Panc1 (cell line): ENCODE results near the gene CBLL1. TPM values are rescaled to one million over a fixed set of nuclear protein-coding genes. Genes with fewer than 3 reads are reported as not detected.
A peak's percentile ranks its signal among the peaks of the same experiment; 100 is the strongest.

ENCODE experiments used
- ATAC-seq: fragments of 200-7000 bp; cut with Tn5 transposase; 2 replicates; pipeline ENCODE4 v1.9.1; 2020; ENCODE audit warnings: mild to moderate bottlenecking, moderate library complexity
- BruUV-seq: library from RNA; stranded (reverse); fragments of 400-500 nt; replicated peaks from 2 replicates; lab custom pipeline; 2021; lab: Mats Ljungman, UMichigan
- CTCF ChIA-PET: fragments of 300-600 bp; sonication (Branson Sonifier 250); formaldehyde crosslinking; loops from one replicate; lab custom pipeline; 2022; ENCODE audit warnings: antibody characterized with exemption; lab: Charles Lee
- POLR2A ChIA-PET: fragments of 300-600 bp; sonication (Branson Sonifier 250); formaldehyde crosslinking; loops from one replicate; lab custom pipeline; 2022; ENCODE audit warnings: antibody characterized with exemption; lab: Charles Lee
- DNase-seq: peaks from one replicate; pipeline ENCODE4 v3.0.0-alpha.2; 2010; ENCODE audit warnings: low read depth, low spot score
- H3K27ac ChIP-seq: 2 replicates; pipeline ENCODE4 v1.5.1; 2011; ENCODE audit warnings: mild to moderate bottlenecking, low read length, inconsistent platforms
- H3K27me3 ChIP-seq: fragments of 200-500 bp; sonication (Bioruptor generic); 2 replicates; pipeline ENCODE4 v1.6.0; 2014; ENCODE audit warnings: low read length, inconsistent platforms; ENCODE audit not compliant: control insufficient read depth, insufficient read depth
- H3K36me3 ChIP-seq: fragments of 200-500 bp; sonication (Bioruptor generic); 2 replicates; pipeline ENCODE4 v1.5.1; 2014; ENCODE audit warnings: inconsistent platforms, mild to moderate bottlenecking, low read length, moderate library complexity; ENCODE audit not compliant: control insufficient read depth, insufficient read depth
- H3K4me1 ChIP-seq: 2 replicates; pipeline ENCODE4 v1.5.1; 2011; ENCODE audit warnings: inconsistent platforms, mild to moderate bottlenecking, low read length, moderate library complexity; ENCODE audit not compliant: control insufficient read depth, insufficient read depth
- H3K4me3 ChIP-seq, 2 experiments: 2 replicates each; pipeline ENCODE4 v1.5.1; 2011 to 2012; ENCODE audit warnings: low read depth in 2 of 2, low read length in 2 of 2, mild to moderate bottlenecking in 2 of 2, inconsistent platforms in 1 of 2, moderate library complexity in 1 of 2
- H3K9me3 ChIP-seq: fragments of 200-500 bp; sonication (Bioruptor generic); 2 replicates; pipeline ENCODE4 v1.5.1; 2014; ENCODE audit warnings: low read depth, mild to moderate bottlenecking, inconsistent platforms, low read length, moderate library complexity; ENCODE audit not compliant: control insufficient read depth, insufficient read depth
- CTCF ChIP-seq: fragments of 450-650 bp; IDR thresholded peaks from 2 replicates; pipeline ENCODE4 v1.5.1; 2017; ENCODE audit warnings: mild to moderate bottlenecking
- POLR2AphosphoS5 ChIP-seq: IDR thresholded peaks from 2 replicates; pipeline ENCODE4 v1.6.1; 2012; ENCODE audit warnings: mild to moderate bottlenecking, low read depth, low read length, moderate library complexity
- REST ChIP-seq, 2 experiments: IDR thresholded peaks; 2 replicates each; pipeline ENCODE4 v1.6.1; 2011 to 2012; ENCODE audit warnings: low read depth in 2 of 2, control low read depth in 1 of 2, low read length in 1 of 2, mild to moderate bottlenecking in 1 of 2, moderate library complexity in 1 of 2; ENCODE audit not compliant: insufficient read depth in 1 of 2
- SIN3A ChIP-seq: IDR thresholded peaks from 2 replicates; pipeline ENCODE4 v1.6.1; 2012; ENCODE audit warnings: low read depth, mild to moderate bottlenecking, low read length, moderate library complexity, borderline replicate concordance; ENCODE audit not compliant: insufficient read depth
- TCF7L2 ChIP-seq: IDR thresholded peaks from 2 replicates; pipeline ENCODE4 v1.6.1; 2011; ENCODE audit warnings: mild to moderate bottlenecking, low read depth, low read length, inconsistent platforms
- in situ Hi-C: cut with HindIII; loops from 2 replicates; pipeline ENCODE4 v1.10.0; 2016; ENCODE audit warnings: low sequenced_read_pairs, low pct_unique_long_range_greater_than_20kb
- intact Hi-C: fragments of 100-400 bp; cut with micrococcal nuclease; formaldehyde crosslinking; loops from one replicate; pipeline ENCODE4 v1.10.0; 2022; ENCODE audit not compliant: unreplicated experiment
- total RNA-seq: library from RNA; stranded (reverse); gene quantifications from one replicate; pipeline ENCODE4 v1.2.1, GENCODE V29; 2021; ENCODE audit not compliant: unreplicated experiment

The CBLL1 gene
- total RNA-seq, 1 experiment from 2014 or later: 34.7 TPM

- POLR2A ChIA-PET: interaction anchor here (0.5 to 0.8 kb wide), 4 partner anchors 45 to 149 kb away, joined by 3 to 4 read pairs (median 4); no protein-coding TSS in a partner anchor
- Histone ChIP-seq H3K27me3 (no peaks in the 10 kb centered on the region), H3K4me1 (peaks cover 19% of the 10 kb centered on the region), H3K4me3 (peak overlapping the region; percentile 96 to 97), H3K9me3 (no peaks in the 10 kb centered on the region), H3K27ac (peak overlapping the region; percentile 96), H3K36me3 (peaks cover 3% of the 10 kb centered on the region)
- CTCF ChIA-PET: interaction anchor here (0.6 to 1.9 kb wide), 7 partner anchors 11 to 774 kb away, joined by 3 to 26 read pairs (median 4); no protein-coding TSS in a partner anchor
- in situ Hi-C loops (no loop called here), intact Hi-C loops (loop anchor here (2.0 kb wide), 1 partner anchor 132 kb away; no protein-coding TSS in a partner anchor)
- ATAC-seq: peak; percentile 66
- no peak for TF ChIP-seq SIN3A
- no peak for TF ChIP-seq REST (IDR thresholded peaks at IDR 0.05; ENCODE audit: insufficient read depth in 1 of 2, low read depth in 2 of 2, low read length in 1 of 2)
- no peak for TF ChIP-seq TCF7L2
- no peak for TF ChIP-seq POLR2AphosphoS5
- no peak for TF ChIP-seq CTCF
- BruUV-seq: TSS peak; percentile 90
- peak; percentile 15 for DNase-seq
Observed at GRCh38 chr7:107742678-107743566, 1.0 kb upstream of the CBLL1 start.

- Histone ChIP-seq H3K4me1 (peaks cover 19% of the 10 kb centered on the region), H3K27me3 (no peaks in the 10 kb centered on the region), H3K9me3 (no peaks in the 10 kb centered on the region), H3K4me3 (peak overlapping the region; percentile 96 to 97), H3K27ac (peak overlapping the region; percentile 96), H3K36me3 (peaks cover 13% of the 10 kb centered on the region)
- POLR2A ChIA-PET: interaction anchor here (0.7 kb wide), 1 partner anchor 80 kb away, joined by 3 read pairs; no protein-coding TSS in a partner anchor
- DNase-seq: no peak
- CTCF ChIA-PET: interaction anchor here (0.8 to 1.8 kb wide), 2 partner anchors 130 to 135 kb away, joined by 6 to 15 read pairs; no protein-coding TSS in a partner anchor
- in situ Hi-C loops (no loop called here), intact Hi-C loops (no loop called here)
- no peak for TF ChIP-seq CTCF
- no peak for TF ChIP-seq POLR2AphosphoS5
- no peak for TF ChIP-seq SIN3A
- TF ChIP-seq REST (IDR thresholded peaks at IDR 0.05; ENCODE audit: insufficient read depth in 1 of 2, low read depth in 2 of 2, low read length in 1 of 2): no peak
- no peak for TF ChIP-seq TCF7L2
- ATAC-seq: peak; percentile 62
- BruUV-seq: no TSS peak
Observed at GRCh38 chr7:107744345-107744750, 406 bp downstream of the CBLL1 start.
